Mesendoderm (in vitro differentiated cells): Measurements from ENCODE around the gene MUC5B.
"Not testable (repeated sequence)": the region's sequence is repeated elsewhere in the genome, so short reads cannot be mapped to it uniquely, and the experiment has no call there.

Experiments used
- DNase-seq: peaks from one replicate; pipeline ENCODE4 v3.0.0; 2013
- H2AK5ac ChIP-seq: 2 replicates; pipeline ENCODE4 v1.6.1; 2013; ENCODE audit warnings: low read length, inconsistent platforms
- H2BK120ac ChIP-seq: 2 replicates; pipeline ENCODE4 v1.6.1; 2013; ENCODE audit warnings: low read depth, mild to moderate bottlenecking, low read length, moderate library complexity, mixed read lengths
- H2BK15ac ChIP-seq: replicated peaks from 2 replicates; pipeline ENCODE4 v1.6.1; 2013; ENCODE audit warnings: low read depth, mild to moderate bottlenecking, moderate library complexity
- H2BK5ac ChIP-seq: 2 replicates; pipeline ENCODE4 v1.6.1; 2013; ENCODE audit warnings: low read length, inconsistent platforms
- H3K18ac ChIP-seq: 2 replicates; pipeline ENCODE4 v1.6.1; 2013; ENCODE audit warnings: mild to moderate bottlenecking, low read length, mixed read lengths
- H3K23ac ChIP-seq: one replicate; pipeline ENCODE4 v1.6.1; 2013; ENCODE audit warnings: low read length
- H3K27ac ChIP-seq: 2 replicates; pipeline ENCODE4 v1.5.1; 2013; ENCODE audit warnings: low read depth, mild to moderate bottlenecking, inconsistent platforms, low read length, moderate library complexity
- H3K27me3 ChIP-seq: 2 replicates; pipeline ENCODE4 v1.6.1; 2013; ENCODE audit warnings: low read length, control low read depth, mild to moderate bottlenecking, inconsistent platforms; ENCODE audit not compliant: insufficient read depth, poor library complexity
- H3K36me3 ChIP-seq: 2 replicates; pipeline ENCODE4 v1.6.1; 2013; ENCODE audit warnings: low read length, inconsistent platforms; ENCODE audit not compliant: control insufficient read depth, insufficient read depth
- H3K4ac ChIP-seq: one replicate; pipeline ENCODE4 v1.6.1; 2013; ENCODE audit warnings: low read depth, mild to moderate bottlenecking, low read length, moderate library complexity
- H3K4me1 ChIP-seq: 2 replicates; pipeline ENCODE4 v1.6.1; 2013; ENCODE audit warnings: low read depth, low read length, inconsistent platforms; ENCODE audit not compliant: control insufficient read depth
- H3K4me2 ChIP-seq: 2 replicates; pipeline ENCODE4 v1.6.1; 2013; ENCODE audit warnings: low read length
- H3K4me3 ChIP-seq: 2 replicates; pipeline ENCODE4 v1.5.1; 2013; ENCODE audit warnings: mild to moderate bottlenecking, low read length
- H3K56ac ChIP-seq: one replicate; pipeline ENCODE4 v1.6.1; 2013; ENCODE audit warnings: low read length
- H3K79me1 ChIP-seq: 2 replicates; pipeline ENCODE4 v1.6.1; 2013; ENCODE audit warnings: low read length, inconsistent platforms
- H3K79me2 ChIP-seq: 2 replicates; pipeline ENCODE4 v1.6.1; 2013; ENCODE audit warnings: mild to moderate bottlenecking, low read length; ENCODE audit not compliant: control insufficient read depth, insufficient read depth
- H3K9ac ChIP-seq: 2 replicates; pipeline ENCODE4 v1.6.1; 2013; ENCODE audit warnings: low read length, inconsistent platforms
- H4K5ac ChIP-seq: one replicate; pipeline ENCODE4 v1.6.1; 2013; ENCODE audit warnings: low read length
- H4K8ac ChIP-seq: one replicate; pipeline ENCODE4 v1.6.1; 2013; ENCODE audit warnings: low read depth, mild to moderate bottlenecking, control low read depth, low read length, moderate library complexity
- WGBS: extraction: QIAGEN DNeasy Blood & Tissue Kit; methylation state at CpG from one replicate; pipeline ENCODE4 v1.1.7; 2013; ENCODE audit warnings: low lambda C conversion rate, missing lambda C conversion rate; ENCODE audit not compliant: insufficient coverage; ENCODE audit errors: extremely low coverage; 5-methylcytosine and 5-hydroxymethylcytosine counted together

Gene MUC5B

DNA sequence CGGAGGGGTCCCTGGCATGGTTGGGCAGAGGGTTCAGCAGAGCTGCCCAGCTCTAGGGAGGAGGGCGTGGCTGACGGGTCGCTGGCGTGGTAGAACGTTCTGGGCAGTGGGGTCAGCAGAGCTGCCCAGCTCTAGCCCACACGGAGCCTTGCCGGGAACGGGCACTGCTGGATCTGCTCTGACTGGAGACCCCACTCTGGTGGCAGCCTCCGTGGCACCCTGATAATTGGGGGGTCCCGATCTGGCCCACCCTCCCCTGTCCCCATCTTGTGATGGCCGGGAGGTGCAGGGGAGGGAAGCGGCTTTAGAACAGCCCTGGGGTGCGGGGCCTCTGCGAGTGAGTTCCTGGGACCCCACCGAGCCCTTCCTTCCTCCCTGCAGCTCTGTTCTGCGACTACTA is 43.2 kb upstream of the MUC5B start:
- no peak overlapping the region for H4K8ac ChIP-seq
- no peaks in the 10 kb centered on the region for H3K27me3 ChIP-seq
- no peaks in the 10 kb centered on the region for H3K36me3 ChIP-seq
- H2BK120ac ChIP-seq: no peak overlapping the region
- H3K23ac ChIP-seq: no peak overlapping the region
- no peak for DNase-seq
- H3K4ac ChIP-seq: no peak overlapping the region
- H3K27ac ChIP-seq: no peak overlapping the region
- H3K79me2 ChIP-seq: no peaks in the 10 kb centered on the region
- no peak overlapping the region for H2BK5ac ChIP-seq
- H3K9ac ChIP-seq: no peak overlapping the region
- no peak overlapping the region for H3K18ac ChIP-seq
- H2AK5ac ChIP-seq: no peak overlapping the region
- H2BK15ac ChIP-seq: no peak overlapping the region
- H3K56ac ChIP-seq: no peak overlapping the region
- no peak overlapping the region for H4K5ac ChIP-seq
- WGBS: no CpG with 5 or more reads among the region's 17 CpGs
- no peaks in the 10 kb centered on the region for H3K79me1 ChIP-seq
- no peak overlapping the region for H3K4me2 ChIP-seq
- no peak overlapping the region for H3K4me3 ChIP-seq
- H3K4me1 ChIP-seq: no peaks in the 10 kb centered on the region

- no peak for DNase-seq
- H3K27me3 ChIP-seq: no peaks in the 10 kb centered on the region
- H3K79me2 ChIP-seq: no peaks in the 10 kb centered on the region
- H2AK5ac ChIP-seq: no peak overlapping the region
- no peak overlapping the region for H3K27ac ChIP-seq
- H3K23ac ChIP-seq: no peak overlapping the region
- no peaks in the 10 kb centered on the region for H3K4me1 ChIP-seq
- H2BK120ac ChIP-seq: no peak overlapping the region
- no peak overlapping the region for H4K8ac ChIP-seq
- no peak overlapping the region for H2BK5ac ChIP-seq
- H3K4me2 ChIP-seq: no peak overlapping the region
- H3K9ac ChIP-seq: no peak overlapping the region
- no peak overlapping the region for H3K18ac ChIP-seq
- no CpG with 5 or more reads among the region's 15 CpGs for whole genome bisulfite sequencing
- H3K4me3 ChIP-seq: no peak overlapping the region
- H4K5ac ChIP-seq: no peak overlapping the region
- no peaks in the 10 kb centered on the region for H3K36me3 ChIP-seq
- H3K56ac ChIP-seq: no peak overlapping the region
- no peak overlapping the region for H2BK15ac ChIP-seq
- no peak overlapping the region for H3K4ac ChIP-seq
- no peaks in the 10 kb centered on the region for H3K79me1 ChIP-seq
These were observed 42.7 kb upstream of the MUC5B start for GRCh38 chr11:1180171-1180570.

DNA sequence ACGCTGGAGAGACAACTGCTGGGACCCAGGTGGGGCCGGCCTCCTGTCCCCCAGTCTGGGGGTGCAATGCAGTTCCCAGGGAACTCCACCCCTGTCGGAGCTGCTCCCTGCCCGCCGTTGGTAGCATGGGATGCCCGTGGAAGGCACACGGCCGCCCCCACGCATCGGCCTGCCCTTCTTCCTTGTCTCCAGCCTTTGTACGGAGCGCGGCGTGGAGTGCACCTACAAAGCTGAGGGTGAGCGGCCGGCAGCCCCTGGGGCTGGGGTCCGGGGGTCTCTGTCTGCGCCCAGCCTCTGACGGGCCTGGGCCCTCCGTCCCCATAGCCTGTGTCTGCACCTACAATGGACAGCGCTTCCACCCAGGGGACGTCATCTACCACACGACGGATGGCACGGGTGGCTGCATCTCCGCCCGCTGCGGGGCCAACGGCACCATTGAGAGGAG is 41.9 kb upstream of the MUC5B start:
- WGBS: no CpG with 5 or more reads among the region's 29 CpGs
- no peak overlapping the region for H2BK15ac ChIP-seq
- H3K36me3 ChIP-seq: no peaks in the 10 kb centered on the region

DNA sequence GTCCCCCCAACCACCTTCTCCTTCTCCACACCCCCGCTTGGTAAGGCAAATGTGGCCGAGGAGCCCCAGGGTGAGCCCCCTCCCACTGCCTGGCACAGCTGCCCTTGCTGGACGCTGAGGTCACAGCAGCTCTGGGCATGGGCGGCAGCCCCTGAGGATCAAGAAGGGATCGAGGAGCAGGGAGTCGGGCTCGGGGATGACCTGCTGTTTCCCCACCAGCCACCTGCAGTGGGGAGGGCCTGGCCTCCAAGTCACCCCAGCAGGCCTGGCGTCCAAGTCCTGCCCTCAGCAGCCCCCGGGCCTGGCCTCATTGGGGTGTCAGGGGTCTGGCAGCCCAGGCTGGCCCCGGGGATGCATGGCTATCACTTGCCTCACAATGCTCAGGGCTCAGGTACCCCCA is 41.4 kb upstream of the MUC5B start:
- Histone ChIP-seq H3K56ac (no peak overlapping the region), H3K4me1 (no peaks in the 10 kb centered on the region), H3K27ac (no peak overlapping the region), H3K36me3 (no peaks in the 10 kb centered on the region), H3K9ac (no peak overlapping the region), H3K18ac (no peak overlapping the region), H3K4me2 (no peak overlapping the region), H2AK5ac (no peak overlapping the region), H3K23ac (no peak overlapping the region), H3K79me1 (no peaks in the 10 kb centered on the region), H3K27me3 (no peaks in the 10 kb centered on the region), H2BK120ac (no peak overlapping the region), H3K79me2 (no peaks in the 10 kb centered on the region), H3K4ac (no peak overlapping the region), H2BK5ac (no peak overlapping the region), H4K8ac (no peak overlapping the region), H2BK15ac (no peak overlapping the region), H4K5ac (no peak overlapping the region), H3K4me3 (no peak overlapping the region)
- WGBS: no CpG with 5 or more reads among the region's 10 CpGs
- DNase-seq: no peak

More for the DNA sequence above, 41.9 kb upstream of the MUC5B start:
- Histone ChIP-seq H3K18ac (no peak overlapping the region), H3K56ac (no peak overlapping the region), H2AK5ac (no peak overlapping the region), H3K23ac (no peak overlapping the region), H4K5ac (no peak overlapping the region), H3K79me2 (no peaks in the 10 kb centered on the region), H3K79me1 (no peaks in the 10 kb centered on the region), H3K27ac (no peak overlapping the region), H3K9ac (no peak overlapping the region), H2BK5ac (no peak overlapping the region), H3K27me3 (no peaks in the 10 kb centered on the region), H3K4me2 (no peak overlapping the region), H4K8ac (no peak overlapping the region), H3K4me3 (no peak overlapping the region), H3K4me1 (no peaks in the 10 kb centered on the region), H2BK120ac (no peak overlapping the region), H3K4ac (no peak overlapping the region)
- no peak for DNase-seq

DNA sequence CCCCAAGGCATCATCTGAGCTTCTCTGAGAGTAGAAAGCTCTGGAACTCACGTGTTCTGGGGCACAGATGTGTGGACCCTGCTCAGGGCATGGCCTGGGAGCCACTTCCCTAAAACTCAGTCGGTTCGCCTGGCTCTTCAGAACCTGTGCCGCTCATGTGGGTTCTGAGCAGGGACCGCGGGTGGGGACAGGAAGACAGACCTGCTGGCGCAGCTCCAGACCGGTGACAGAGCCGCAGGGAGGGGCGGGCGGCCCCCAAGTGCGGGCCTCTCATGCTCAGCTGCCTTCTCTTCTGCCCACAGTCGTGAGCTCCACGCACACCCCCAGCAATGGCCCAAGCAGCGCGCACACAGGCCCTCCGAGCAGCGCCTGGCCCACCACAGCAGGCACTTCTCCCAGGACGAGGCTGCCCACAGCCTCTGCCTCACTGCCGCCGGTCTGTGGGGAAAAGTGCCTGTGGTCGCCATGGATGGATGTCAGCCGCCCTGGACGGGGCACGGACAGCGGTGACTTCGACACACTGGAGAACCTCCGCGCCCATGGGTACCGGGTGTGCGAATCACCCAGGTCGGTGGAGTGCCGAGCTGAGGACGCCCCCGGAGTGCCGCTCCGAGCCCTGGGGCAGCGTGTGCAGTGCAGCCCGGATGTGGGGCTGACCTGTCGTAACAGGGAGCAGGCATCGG is 40.9 kb upstream of the MUC5B start:
- H3K9ac ChIP-seq: no peak overlapping the region
- no peak overlapping the region for H2BK120ac ChIP-seq
- no peaks in the 10 kb centered on the region for H3K27me3 ChIP-seq
- H3K4ac ChIP-seq: no peak overlapping the region
- no peaks in the 10 kb centered on the region for H3K79me2 ChIP-seq
- H3K4me1 ChIP-seq: no peaks in the 10 kb centered on the region
- H3K4me3 ChIP-seq: no peak overlapping the region
- H4K8ac ChIP-seq: no peak overlapping the region
- no peak for DNase-seq
- H3K79me1 ChIP-seq: no peaks in the 10 kb centered on the region
- no peak overlapping the region for H3K23ac ChIP-seq
- H2BK5ac ChIP-seq: no peak overlapping the region
- H4K5ac ChIP-seq: no peak overlapping the region
- H3K36me3 ChIP-seq: no peaks in the 10 kb centered on the region
- H2BK15ac ChIP-seq: no peak overlapping the region
- WGBS: no CpG with 5 or more reads among the region's 41 CpGs
- H2AK5ac ChIP-seq: no peak overlapping the region
- no peak overlapping the region for H3K4me2 ChIP-seq
- no peak overlapping the region for H3K18ac ChIP-seq
- no peak overlapping the region for H3K27ac ChIP-seq
- no peak overlapping the region for H3K56ac ChIP-seq

DNA sequence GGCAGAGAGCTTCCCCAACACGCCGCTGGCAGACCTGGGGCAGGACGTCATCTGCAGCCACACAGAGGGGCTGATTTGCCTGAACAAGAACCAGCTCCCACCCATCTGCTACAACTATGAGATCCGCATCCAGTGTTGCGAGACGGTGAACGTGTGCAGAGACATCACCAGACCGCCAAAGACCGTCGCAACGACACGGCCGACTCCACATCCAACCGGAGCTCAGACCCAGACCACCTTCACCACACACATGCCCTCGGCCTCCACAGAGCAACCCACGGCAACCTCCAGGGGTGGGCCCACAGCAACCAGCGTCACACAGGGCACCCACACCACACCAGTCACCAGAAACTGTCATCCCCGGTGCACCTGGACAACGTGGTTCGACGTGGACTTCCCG is 38.7 kb upstream of the MUC5B start:
- H3K27me3 ChIP-seq, H3K79me1 ChIP-seq, H3K4ac ChIP-seq, H2BK15ac ChIP-seq, DNase-seq, H3K18ac ChIP-seq, H2BK120ac ChIP-seq, H2BK5ac ChIP-seq, H3K36me3 ChIP-seq, H4K8ac ChIP-seq, H4K5ac ChIP-seq, H3K23ac ChIP-seq, H3K79me2 ChIP-seq, H3K4me1 ChIP-seq, H3K4me2 ChIP-seq, H3K56ac ChIP-seq, H3K9ac ChIP-seq, H3K27ac ChIP-seq, H2AK5ac ChIP-seq, H3K4me3 ChIP-seq: not testable (repeated sequence)
- WGBS: no CpG with 5 or more reads among the region's 22 CpGs
